GM23338 (cell line): Measurements from ENCODE around the gene ECHDC1. TPM values are rescaled to one million over a fixed set of nuclear protein-coding genes. Genes with fewer than 3 reads are reported as not detected.

Experiments
- ATAC-seq: fragments of 200-7000 bp; cut with Tn5 transposase; 3 replicates; pipeline ENCODE4 v1.9.1; 2020
- DNase-seq: peaks from one replicate; pipeline ENCODE4 v3.0.0-alpha.2; 2015; ENCODE audit warnings: low spot score
- H2AFZ ChIP-seq: fragments of 200-600 bp; sonication (generic); 2 replicates; pipeline ENCODE4 v1.8.0; 2016; ENCODE audit warnings: antibody characterized with exemption, mild to moderate bottlenecking, moderate library complexity
- H3F3A ChIP-seq: fragments of 200-600 bp; sonication (generic); replicated peaks from 2 replicates; pipeline ENCODE4 v1.8.0; 2017; ENCODE audit warnings: antibody characterized with exemption, mixed run types, low read depth
- H3K27ac ChIP-seq: fragments of 200-600 bp; sonication (generic); 2 replicates; pipeline ENCODE4 v1.6.1; 2016; ENCODE audit warnings: low read depth
- H3K27me3 ChIP-seq: fragments of 200-600 bp; sonication (generic); 2 replicates; pipeline ENCODE4 v1.8.0; 2016; ENCODE audit warnings: mild to moderate bottlenecking, mixed run types, moderate library complexity; ENCODE audit not compliant: insufficient read depth
- H3K36me3 ChIP-seq: fragments of 200-600 bp; sonication (generic); 2 replicates; pipeline ENCODE4 v1.8.0; 2016; ENCODE audit warnings: mild to moderate bottlenecking; ENCODE audit not compliant: insufficient read depth
- H3K4me1 ChIP-seq: fragments of 200-600 bp; sonication (generic); 2 replicates; pipeline ENCODE4 v1.8.0; 2016; ENCODE audit warnings: mild to moderate bottlenecking, moderate library complexity; ENCODE audit not compliant: insufficient read depth
- H3K4me2 ChIP-seq: fragments of 200-600 bp; sonication (generic); 2 replicates; pipeline ENCODE4 v1.7.1; 2017; ENCODE audit warnings: mixed run types
- H3K4me3 ChIP-seq: fragments of 200-600 bp; sonication (generic); 2 replicates; pipeline ENCODE4 v1.6.1; 2016; ENCODE audit warnings: mixed run types
- H3K79me2 ChIP-seq: fragments of 200-600 bp; sonication (generic); replicated peaks from 2 replicates; pipeline ENCODE4 v1.8.0; 2017; ENCODE audit warnings: mild to moderate bottlenecking; ENCODE audit not compliant: insufficient read depth
- H3K9me2 ChIP-seq: fragments of 200-600 bp; sonication (generic); 2 replicates; pipeline ENCODE4 v1.8.0; 2017; ENCODE audit not compliant: insufficient read depth
- H4K20me1 ChIP-seq: fragments of 200-600 bp; sonication (generic); replicated peaks from 2 replicates; pipeline ENCODE4 v1.8.0; 2017; ENCODE audit warnings: mild to moderate bottlenecking; ENCODE audit not compliant: insufficient read depth
- H3K27ac Mint-ChIP-seq: 2 replicates; pipeline ENCODE4 v1.8.0; 2020; ENCODE audit warnings: inconsistent platforms, mild to moderate bottlenecking, moderate library complexity, mixed read lengths
- H3K27me3 Mint-ChIP-seq: 3 replicates; pipeline ENCODE4 v1.8.0; 2022; ENCODE audit warnings: low read depth, mild to moderate bottlenecking, moderate library complexity, mixed read lengths, inconsistent platforms; ENCODE audit not compliant: insufficient read depth, poor library complexity
- H3K36me3 Mint-ChIP-seq: 3 replicates; pipeline ENCODE4 v1.8.0; 2021; ENCODE audit warnings: low read depth, mild to moderate bottlenecking, inconsistent platforms, moderate library complexity, mixed read lengths
- H3K4me1 Mint-ChIP-seq: 3 replicates; pipeline ENCODE4 v1.8.0; 2020; ENCODE audit warnings: mild to moderate bottlenecking, inconsistent platforms, mixed read lengths
- H3K4me3 Mint-ChIP-seq: 3 replicates; pipeline ENCODE4 v1.8.0; 2021; ENCODE audit warnings: moderate library complexity, mild to moderate bottlenecking, inconsistent platforms, mixed read lengths
- H3K9me3 Mint-ChIP-seq: 3 replicates; pipeline ENCODE4 v1.8.0; 2020; ENCODE audit warnings: moderate library complexity, mild to moderate bottlenecking, inconsistent platforms, mixed read lengths
- CREB1 ChIP-seq: fragments of 250-450 bp; sonication (Bioruptor Pico); IDR thresholded peaks from 2 replicates; pipeline ENCODE4 v1.5.0; 2020; ENCODE audit warnings: low read depth, mild to moderate bottlenecking, moderate library complexity
- EZH2 ChIP-seq: fragments of 200-600 bp; sonication (generic); IDR thresholded peaks from one replicate; pipeline ENCODE4 v1.8.0; 2017; ENCODE audit warnings: antibody characterized with exemption, mild to moderate bottlenecking, low read depth; ENCODE audit not compliant: unreplicated experiment
- EZH2phosphoT487 ChIP-seq: fragments of 200-600 bp; sonication (generic); IDR thresholded peaks from one replicate; pipeline ENCODE4 v1.8.1; 2018; ENCODE audit warnings: antibody characterized with exemption; ENCODE audit not compliant: unreplicated experiment
- JUNB ChIP-seq: IDR thresholded peaks from one replicate; pipeline ENCODE4 v1.6.1; 2016; ENCODE audit warnings: antibody characterized with exemption; ENCODE audit not compliant: unreplicated experiment
- NANOG ChIP-seq: IDR thresholded peaks from 2 replicates; pipeline ENCODE4 v1.6.1; 2016; ENCODE audit warnings: antibody characterized with exemption, borderline replicate concordance
- POLR2AphosphoS5 ChIP-seq: IDR thresholded peaks from 2 replicates; pipeline ENCODE4 v1.6.1; 2016; ENCODE audit warnings: antibody characterized with exemption, low read depth
- STAT1 ChIP-seq: IDR thresholded peaks from one replicate; pipeline ENCODE4 v1.6.1; 2016; ENCODE audit warnings: antibody characterized with exemption; ENCODE audit not compliant: unreplicated experiment
- ZNF114 ChIP-seq: fragments of 250-450 bp; sonication (Bioruptor Pico); IDR thresholded peaks from 2 replicates; pipeline ENCODE4 v1.5.0; 2020; ENCODE audit warnings: mild to moderate bottlenecking, moderate library complexity
- ZNF331 ChIP-seq: fragments of 250-450 bp; sonication (Bioruptor Pico); IDR thresholded peaks from 2 replicates; pipeline ENCODE4 v1.5.0; 2020; ENCODE audit warnings: low read depth, mild to moderate bottlenecking, moderate library complexity
- polyA plus RNA-seq: library from polyadenylated mRNA; unstranded; fragments of >200 nt; fragmentation: Nextera tagmentation; extraction: Ambion mirVana; gene quantifications from 2 replicates; pipeline ENCODE4 v1.2.1, GENCODE V29; 2016
- total RNA-seq: library from RNA; depleted of rRNA; stranded (reverse); fragments of >200 nt; shearing (Covaris generic); gene quantifications from 2 replicates; pipeline ENCODE4 v1.2.3, GENCODE V29; 2014
- TF ChIP-seq, protein P1 (sequence below): fragments of 250-450 bp; sonication (Bioruptor Pico); IDR thresholded peaks from 2 replicates; pipeline ENCODE4 v1.5.0; 2020; ENCODE audit warnings: mild to moderate bottlenecking, moderate library complexity
- TF ChIP-seq, protein P2 (sequence below): IDR thresholded peaks from one replicate; pipeline ENCODE4 v1.6.1; 2018; ENCODE audit warnings: antibody characterized with exemption; ENCODE audit not compliant: unreplicated experiment
- TF ChIP-seq, protein P3 (sequence below): IDR thresholded peaks from 2 replicates; pipeline ENCODE4 v1.6.1; 2016; ENCODE audit warnings: antibody characterized with exemption
- TF ChIP-seq, protein P4 (sequence below), 2 experiments: fragments of 200-600 bp in 1 of 2; sonication (generic) in 1 of 2; conservative IDR thresholded peaks; 2 replicates each; pipeline versions ENCODE4 v1.5.1 to v1.6.1; 2016 to 2017; ENCODE audit warnings: antibody characterized with exemption in 2 of 2, low read depth in 2 of 2, mild to moderate bottlenecking in 2 of 2, moderate library complexity in 1 of 2

ECHDC1 gene
- total and polyA plus RNA-seq, 2 experiments from 2014 or later = 65.8 to 98.4 TPM

DNA sequence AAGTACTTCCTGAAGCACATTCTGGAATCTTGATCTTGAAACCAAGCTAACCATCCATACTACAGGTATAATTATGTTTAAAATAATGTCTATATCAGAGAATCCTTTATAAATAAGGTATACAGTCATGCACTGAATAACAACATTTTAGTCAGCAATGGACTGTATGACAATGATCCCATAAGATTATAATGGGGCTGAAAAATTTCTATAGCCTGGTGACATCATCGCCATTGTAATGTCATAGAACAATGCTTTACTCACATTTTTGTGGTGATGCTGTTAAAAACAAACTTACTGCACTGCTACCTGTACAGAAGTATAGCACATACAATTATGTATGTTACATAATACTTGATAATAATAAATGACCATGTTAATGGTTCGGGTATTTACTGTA, 44.9 kb downstream of the ECHDC1 start:
- Histone ChIP-seq H3K4me1 (no peaks in the 10 kb centered on the region; the same call in 1 of the 2 replicates), H3K79me2 (peaks cover 19% of the 10 kb centered on the region), H4K20me1 (no peaks in the 10 kb centered on the region), H3K4me2 (no peak overlapping the region), H3F3A (no peaks in the 10 kb centered on the region), H3K36me3 (no peaks in the 10 kb centered on the region), H3K4me3 (no peak overlapping the region), H3K27ac (no peak overlapping the region), H2AFZ (no peak overlapping the region), H3K9me2 (no peaks in the 10 kb centered on the region), H3K27me3 (no peaks in the 10 kb centered on the region)
- Mint-ChIP-seq H3K4me1 (peaks cover 10% of the 10 kb centered on the region; the same call in 2 of the 3 replicates), H3K9me3 (peaks cover 9% of the 10 kb centered on the region; the same call in 2 of the 3 replicates), H3K27me3 (no peaks in the 10 kb centered on the region), H3K4me3 (no peak overlapping the region), H3K27ac (no peak overlapping the region), H3K36me3 (peaks cover 41% of the 10 kb centered on the region)
- DNase-seq = no peak
- ATAC-seq = no peak
- TF ChIP-seq, protein P1, sequence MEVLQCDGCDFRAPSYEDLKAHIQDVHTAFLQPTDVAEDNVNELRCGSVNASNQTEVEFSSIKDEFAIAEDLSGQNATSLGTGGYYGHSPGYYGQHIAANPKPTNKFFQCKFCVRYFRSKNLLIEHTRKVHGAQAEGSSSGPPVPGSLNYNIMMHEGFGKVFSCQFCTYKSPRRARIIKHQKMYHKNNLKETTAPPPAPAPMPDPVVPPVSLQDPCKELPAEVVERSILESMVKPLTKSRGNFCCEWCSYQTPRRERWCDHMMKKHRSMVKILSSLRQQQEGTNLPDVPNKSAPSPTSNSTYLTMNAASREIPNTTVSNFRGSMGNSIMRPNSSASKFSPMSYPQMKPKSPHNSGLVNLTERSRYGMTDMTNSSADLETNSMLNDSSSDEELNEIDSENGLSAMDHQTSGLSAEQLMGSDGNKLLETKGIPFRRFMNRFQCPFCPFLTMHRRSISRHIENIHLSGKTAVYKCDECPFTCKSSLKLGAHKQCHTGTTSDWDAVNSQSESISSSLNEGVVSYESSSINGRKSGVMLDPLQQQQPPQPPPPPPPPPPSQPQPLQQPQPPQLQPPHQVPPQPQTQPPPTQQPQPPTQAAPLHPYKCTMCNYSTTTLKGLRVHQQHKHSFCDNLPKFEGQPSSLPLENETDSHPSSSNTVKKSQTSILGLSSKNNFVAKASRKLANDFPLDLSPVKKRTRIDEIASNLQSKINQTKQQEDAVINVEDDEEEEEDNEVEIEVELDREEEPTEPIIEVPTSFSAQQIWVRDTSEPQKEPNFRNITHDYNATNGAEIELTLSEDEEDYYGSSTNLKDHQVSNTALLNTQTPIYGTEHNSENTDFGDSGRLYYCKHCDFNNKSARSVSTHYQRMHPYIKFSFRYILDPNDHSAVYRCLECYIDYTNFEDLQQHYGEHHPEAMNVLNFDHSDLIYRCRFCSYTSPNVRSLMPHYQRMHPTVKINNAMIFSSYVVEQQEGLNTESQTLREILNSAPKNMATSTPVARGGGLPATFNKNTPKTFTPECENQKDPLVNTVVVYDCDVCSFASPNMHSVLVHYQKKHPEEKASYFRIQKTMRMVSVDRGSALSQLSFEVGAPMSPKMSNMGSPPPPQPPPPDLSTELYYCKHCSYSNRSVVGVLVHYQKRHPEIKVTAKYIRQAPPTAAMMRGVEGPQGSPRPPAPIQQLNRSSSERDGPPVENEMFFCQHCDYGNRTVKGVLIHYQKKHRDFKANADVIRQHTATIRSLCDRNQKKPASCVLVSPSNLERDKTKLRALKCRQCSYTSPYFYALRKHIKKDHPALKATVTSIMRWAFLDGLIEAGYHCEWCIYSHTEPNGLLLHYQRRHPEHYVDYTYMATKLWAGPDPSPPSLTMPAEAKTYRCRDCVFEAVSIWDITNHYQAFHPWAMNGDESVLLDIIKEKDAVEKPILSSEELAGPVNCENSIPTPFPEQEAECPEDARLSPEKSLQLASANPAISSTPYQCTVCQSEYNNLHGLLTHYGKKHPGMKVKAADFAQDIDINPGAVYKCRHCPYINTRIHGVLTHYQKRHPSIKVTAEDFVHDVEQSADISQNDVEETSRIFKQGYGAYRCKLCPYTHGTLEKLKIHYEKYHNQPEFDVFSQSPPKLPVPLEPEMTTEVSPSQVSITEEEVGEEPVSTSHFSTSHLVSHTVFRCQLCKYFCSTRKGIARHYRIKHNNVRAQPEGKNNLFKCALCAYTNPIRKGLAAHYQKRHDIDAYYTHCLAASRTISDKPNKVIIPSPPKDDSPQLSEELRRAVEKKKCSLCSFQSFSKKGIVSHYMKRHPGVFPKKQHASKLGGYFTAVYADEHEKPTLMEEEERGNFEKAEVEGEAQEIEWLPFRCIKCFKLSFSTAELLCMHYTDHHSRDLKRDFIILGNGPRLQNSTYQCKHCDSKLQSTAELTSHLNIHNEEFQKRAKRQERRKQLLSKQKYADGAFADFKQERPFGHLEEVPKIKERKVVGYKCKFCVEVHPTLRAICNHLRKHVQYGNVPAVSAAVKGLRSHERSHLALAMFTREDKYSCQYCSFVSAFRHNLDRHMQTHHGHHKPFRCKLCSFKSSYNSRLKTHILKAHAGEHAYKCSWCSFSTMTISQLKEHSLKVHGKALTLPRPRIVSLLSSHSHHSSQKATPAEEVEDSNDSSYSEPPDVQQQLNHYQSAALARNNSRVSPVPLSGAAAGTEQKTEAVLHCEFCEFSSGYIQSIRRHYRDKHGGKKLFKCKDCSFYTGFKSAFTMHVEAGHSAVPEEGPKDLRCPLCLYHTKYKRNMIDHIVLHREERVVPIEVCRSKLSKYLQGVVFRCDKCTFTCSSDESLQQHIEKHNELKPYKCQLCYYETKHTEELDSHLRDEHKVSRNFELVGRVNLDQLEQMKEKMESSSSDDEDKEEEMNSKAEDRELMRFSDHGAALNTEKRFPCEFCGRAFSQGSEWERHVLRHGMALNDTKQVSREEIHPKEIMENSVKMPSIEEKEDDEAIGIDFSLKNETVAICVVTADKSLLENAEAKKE (CRISPR knock-in tag) = no peak
- no peak for TF ChIP-seq JUNB
- no peak for TF ChIP-seq ZNF114 (CRISPR knock-in tag)
- TF ChIP-seq, protein P2, sequence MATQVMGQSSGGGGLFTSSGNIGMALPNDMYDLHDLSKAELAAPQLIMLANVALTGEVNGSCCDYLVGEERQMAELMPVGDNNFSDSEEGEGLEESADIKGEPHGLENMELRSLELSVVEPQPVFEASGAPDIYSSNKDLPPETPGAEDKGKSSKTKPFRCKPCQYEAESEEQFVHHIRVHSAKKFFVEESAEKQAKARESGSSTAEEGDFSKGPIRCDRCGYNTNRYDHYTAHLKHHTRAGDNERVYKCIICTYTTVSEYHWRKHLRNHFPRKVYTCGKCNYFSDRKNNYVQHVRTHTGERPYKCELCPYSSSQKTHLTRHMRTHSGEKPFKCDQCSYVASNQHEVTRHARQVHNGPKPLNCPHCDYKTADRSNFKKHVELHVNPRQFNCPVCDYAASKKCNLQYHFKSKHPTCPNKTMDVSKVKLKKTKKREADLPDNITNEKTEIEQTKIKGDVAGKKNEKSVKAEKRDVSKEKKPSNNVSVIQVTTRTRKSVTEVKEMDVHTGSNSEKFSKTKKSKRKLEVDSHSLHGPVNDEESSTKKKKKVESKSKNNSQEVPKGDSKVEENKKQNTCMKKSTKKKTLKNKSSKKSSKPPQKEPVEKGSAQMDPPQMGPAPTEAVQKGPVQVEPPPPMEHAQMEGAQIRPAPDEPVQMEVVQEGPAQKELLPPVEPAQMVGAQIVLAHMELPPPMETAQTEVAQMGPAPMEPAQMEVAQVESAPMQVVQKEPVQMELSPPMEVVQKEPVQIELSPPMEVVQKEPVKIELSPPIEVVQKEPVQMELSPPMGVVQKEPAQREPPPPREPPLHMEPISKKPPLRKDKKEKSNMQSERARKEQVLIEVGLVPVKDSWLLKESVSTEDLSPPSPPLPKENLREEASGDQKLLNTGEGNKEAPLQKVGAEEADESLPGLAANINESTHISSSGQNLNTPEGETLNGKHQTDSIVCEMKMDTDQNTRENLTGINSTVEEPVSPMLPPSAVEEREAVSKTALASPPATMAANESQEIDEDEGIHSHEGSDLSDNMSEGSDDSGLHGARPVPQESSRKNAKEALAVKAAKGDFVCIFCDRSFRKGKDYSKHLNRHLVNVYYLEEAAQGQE = no peak
- no peak for TF ChIP-seq POLR2AphosphoS5
- TF ChIP-seq EZH2 = no peak
- no peak for TF ChIP-seq STAT1
- TF ChIP-seq ZNF331 (CRISPR knock-in tag) = no peak
- no peak for TF ChIP-seq EZH2phosphoT487
- TF ChIP-seq, protein P3, sequence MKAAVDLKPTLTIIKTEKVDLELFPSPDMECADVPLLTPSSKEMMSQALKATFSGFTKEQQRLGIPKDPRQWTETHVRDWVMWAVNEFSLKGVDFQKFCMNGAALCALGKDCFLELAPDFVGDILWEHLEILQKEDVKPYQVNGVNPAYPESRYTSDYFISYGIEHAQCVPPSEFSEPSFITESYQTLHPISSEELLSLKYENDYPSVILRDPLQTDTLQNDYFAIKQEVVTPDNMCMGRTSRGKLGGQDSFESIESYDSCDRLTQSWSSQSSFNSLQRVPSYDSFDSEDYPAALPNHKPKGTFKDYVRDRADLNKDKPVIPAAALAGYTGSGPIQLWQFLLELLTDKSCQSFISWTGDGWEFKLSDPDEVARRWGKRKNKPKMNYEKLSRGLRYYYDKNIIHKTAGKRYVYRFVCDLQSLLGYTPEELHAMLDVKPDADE = no peak
- TF ChIP-seq, protein P4, sequence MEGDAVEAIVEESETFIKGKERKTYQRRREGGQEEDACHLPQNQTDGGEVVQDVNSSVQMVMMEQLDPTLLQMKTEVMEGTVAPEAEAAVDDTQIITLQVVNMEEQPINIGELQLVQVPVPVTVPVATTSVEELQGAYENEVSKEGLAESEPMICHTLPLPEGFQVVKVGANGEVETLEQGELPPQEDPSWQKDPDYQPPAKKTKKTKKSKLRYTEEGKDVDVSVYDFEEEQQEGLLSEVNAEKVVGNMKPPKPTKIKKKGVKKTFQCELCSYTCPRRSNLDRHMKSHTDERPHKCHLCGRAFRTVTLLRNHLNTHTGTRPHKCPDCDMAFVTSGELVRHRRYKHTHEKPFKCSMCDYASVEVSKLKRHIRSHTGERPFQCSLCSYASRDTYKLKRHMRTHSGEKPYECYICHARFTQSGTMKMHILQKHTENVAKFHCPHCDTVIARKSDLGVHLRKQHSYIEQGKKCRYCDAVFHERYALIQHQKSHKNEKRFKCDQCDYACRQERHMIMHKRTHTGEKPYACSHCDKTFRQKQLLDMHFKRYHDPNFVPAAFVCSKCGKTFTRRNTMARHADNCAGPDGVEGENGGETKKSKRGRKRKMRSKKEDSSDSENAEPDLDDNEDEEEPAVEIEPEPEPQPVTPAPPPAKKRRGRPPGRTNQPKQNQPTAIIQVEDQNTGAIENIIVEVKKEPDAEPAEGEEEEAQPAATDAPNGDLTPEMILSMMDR (conservative IDR thresholded peaks at IDR 0.05; ENCODE audit: low read depth in 2 of 2) = no peak
- TF ChIP-seq NANOG = no peak
- TF ChIP-seq CREB1 (CRISPR knock-in tag) = no peak
